ENCODE measurements around the gene EPHB4. TPM values are rescaled to one million over a fixed set of nuclear protein-coding genes. Genes with fewer than 3 reads are reported as not detected.

The EPHB4 gene
- total RNA-seq, 1 experiment from 2014 or later = 135 TPM

DNA sequence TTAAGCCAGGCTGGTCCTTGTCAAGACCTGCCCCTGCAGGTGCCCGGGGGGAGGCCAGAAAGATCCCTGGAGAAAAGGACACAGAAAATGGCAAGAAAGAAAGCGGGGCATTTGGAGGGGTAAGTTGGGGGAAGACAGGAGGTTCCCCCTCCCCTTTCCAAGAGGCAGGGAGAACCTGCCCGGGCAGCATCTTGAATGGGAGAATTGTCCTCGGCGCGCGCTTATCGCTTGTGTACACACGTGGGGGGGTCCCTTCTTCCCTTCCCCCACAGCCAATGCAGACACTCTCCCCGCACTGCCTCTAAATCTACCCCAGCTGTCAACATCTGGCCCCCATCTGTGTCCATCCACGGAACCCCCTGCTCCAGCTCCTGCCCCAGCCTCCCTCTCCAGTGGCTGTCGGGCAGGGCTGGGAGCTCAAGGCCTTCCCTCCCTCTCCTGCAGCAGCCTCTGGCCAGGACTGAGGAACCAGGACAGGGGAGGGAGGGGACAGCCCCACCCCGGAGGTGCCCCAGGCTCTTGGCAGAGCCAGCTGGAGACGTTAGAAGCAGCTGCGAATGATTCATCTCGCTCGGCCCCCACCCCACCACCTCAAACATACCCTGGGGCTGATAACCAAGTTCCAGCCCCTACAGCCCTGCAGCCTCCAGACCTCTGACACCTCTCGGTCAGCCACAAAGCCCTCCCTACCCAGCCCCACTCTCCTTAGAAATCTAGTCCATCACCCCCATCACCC lies 25.3 kb downstream of the EPHB4 start:
- no peak overlapping the region for H3K4me3 Mint-ChIP-seq
- Histone ChIP-seq H4K8ac (replicated peaks; ENCODE audit: insufficient read length, low read depth, low read length) (no peak overlapping the region), H3K9me3 (ENCODE audit: control insufficient read depth, low read depth, low read length) (no peaks in the 10 kb centered on the region)

More for the DNA sequence above, 25.3 kb downstream of the EPHB4 start:
- Histone ChIP-seq H3K4me1 (ENCODE audit: insufficient read depth, low read length) (no peaks in the 10 kb centered on the region), H4K20me1 (ENCODE audit: control insufficient read depth, insufficient read depth, insufficient read length) (no peaks in the 10 kb centered on the region), H2AK5ac (ENCODE audit: insufficient read length, low read length) (no peak overlapping the region), H3K9ac (ENCODE audit: extremely low read depth, insufficient read length, low read length) (no peak overlapping the region), H2BK12ac (ENCODE audit: insufficient read length, low read depth, low read length) (no peak overlapping the region), H3T11ph (ENCODE audit: low read length) (no peak overlapping the region), H3K4me2 (ENCODE audit: insufficient read depth, insufficient read length, low read length) (no peak overlapping the region), H3K27ac (ENCODE audit: insufficient read length, low read depth, low read length) (no peak overlapping the region), H3K23me2 (ENCODE audit: insufficient read length, low read depth, low read length, poor library complexity, severe bottlenecking) (no peaks in the 10 kb centered on the region), H3K56ac (ENCODE audit: insufficient read length, low read depth, low read length) (no peak overlapping the region), H2BK5ac (ENCODE audit: insufficient read length, low read length) (no peak overlapping the region), H4K91ac (ENCODE audit: insufficient read length, low read depth, low read length) (no peak overlapping the region), H3K23ac (ENCODE audit: insufficient read length, low read depth, low read length) (no peak overlapping the region), H3K4ac (ENCODE audit: low read depth, low read length) (no peak overlapping the region), H3K27me3 (ENCODE audit: insufficient read depth, low read length) (no peaks in the 10 kb centered on the region), H2BK20ac (ENCODE audit: low read depth, low read length, poor library complexity, severe bottlenecking) (no peak overlapping the region), H3K79me1 (ENCODE audit: insufficient read depth, low read depth, low read length, poor library complexity, severe bottlenecking) (no peaks in the 10 kb centered on the region), H2BK15ac (ENCODE audit: low read depth, low read length) (no peak overlapping the region), H4K5ac (ENCODE audit: insufficient read length, low read depth, low read length) (no peak overlapping the region), H3K18ac (ENCODE audit: insufficient read length, low read depth, low read length) (no peak overlapping the region), H3K79me2 (ENCODE audit: insufficient read depth, low read length) (no peaks in the 10 kb centered on the region), H2BK120ac (ENCODE audit: low read depth, low read length, poor library complexity, severe bottlenecking) (no peak overlapping the region), H2AFZ (ENCODE audit: low read length) (no peak overlapping the region), H3K14ac (ENCODE audit: insufficient read depth, low read length) (no peak overlapping the region)
- Mint-ChIP-seq H3K36me3 (ENCODE audit: insufficient read depth in 1 of 3, low read depth in 3 of 3) (peaks cover 31 to 57% (median 40%) of the 10 kb centered on the region in 3 experiments; a peak in 6 of 7 replicates), H3K27ac (no peak overlapping the region), H3K27me3 (ENCODE audit: low read depth) (peaks cover 8% of the 10 kb centered on the region), H3K4me1 (peaks cover 19 to 24% of the 10 kb centered on the region in 2 experiments), H3K9me3 (no peaks in the 10 kb centered on the region; a peak in 1 of 5 replicates)
- DNase-seq = peak; percentile 72
- TF ChIP-seq, protein P1, sequence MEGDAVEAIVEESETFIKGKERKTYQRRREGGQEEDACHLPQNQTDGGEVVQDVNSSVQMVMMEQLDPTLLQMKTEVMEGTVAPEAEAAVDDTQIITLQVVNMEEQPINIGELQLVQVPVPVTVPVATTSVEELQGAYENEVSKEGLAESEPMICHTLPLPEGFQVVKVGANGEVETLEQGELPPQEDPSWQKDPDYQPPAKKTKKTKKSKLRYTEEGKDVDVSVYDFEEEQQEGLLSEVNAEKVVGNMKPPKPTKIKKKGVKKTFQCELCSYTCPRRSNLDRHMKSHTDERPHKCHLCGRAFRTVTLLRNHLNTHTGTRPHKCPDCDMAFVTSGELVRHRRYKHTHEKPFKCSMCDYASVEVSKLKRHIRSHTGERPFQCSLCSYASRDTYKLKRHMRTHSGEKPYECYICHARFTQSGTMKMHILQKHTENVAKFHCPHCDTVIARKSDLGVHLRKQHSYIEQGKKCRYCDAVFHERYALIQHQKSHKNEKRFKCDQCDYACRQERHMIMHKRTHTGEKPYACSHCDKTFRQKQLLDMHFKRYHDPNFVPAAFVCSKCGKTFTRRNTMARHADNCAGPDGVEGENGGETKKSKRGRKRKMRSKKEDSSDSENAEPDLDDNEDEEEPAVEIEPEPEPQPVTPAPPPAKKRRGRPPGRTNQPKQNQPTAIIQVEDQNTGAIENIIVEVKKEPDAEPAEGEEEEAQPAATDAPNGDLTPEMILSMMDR (conservative IDR thresholded peaks at IDR 0.05) = no peak
- no CpG with 5 or more reads among the region's 18 CpGs for WGBS (ENCODE audit: extremely low coverage, insufficient read length, low lambda C conversion rate)
